A673 (cell line): ENCODE measurements around the gene RTN1.

Experiments used
- EZH2 ChIP-seq: fragments of 200-600 bp; sonication (generic); IDR thresholded peaks from 2 replicates; pipeline ENCODE4 v1.6.1; 2017; ENCODE audit warnings: borderline replicate concordance, low read depth, mild to moderate bottlenecking, mixed read lengths, antibody characterized with exemption, low read length; ENCODE audit not compliant: poor library complexity, severe bottlenecking
- TF ChIP-seq, protein P1 (sequence below): fragments of 300-800, 200-600 bp; sonication (generic); conservative IDR thresholded peaks from 2 replicates; pipeline ENCODE4 v1.5.1; 2017; ENCODE audit warnings: low read depth, mild to moderate bottlenecking, antibody characterized with exemption, low read length, moderate library complexity, mixed read lengths

DNA sequence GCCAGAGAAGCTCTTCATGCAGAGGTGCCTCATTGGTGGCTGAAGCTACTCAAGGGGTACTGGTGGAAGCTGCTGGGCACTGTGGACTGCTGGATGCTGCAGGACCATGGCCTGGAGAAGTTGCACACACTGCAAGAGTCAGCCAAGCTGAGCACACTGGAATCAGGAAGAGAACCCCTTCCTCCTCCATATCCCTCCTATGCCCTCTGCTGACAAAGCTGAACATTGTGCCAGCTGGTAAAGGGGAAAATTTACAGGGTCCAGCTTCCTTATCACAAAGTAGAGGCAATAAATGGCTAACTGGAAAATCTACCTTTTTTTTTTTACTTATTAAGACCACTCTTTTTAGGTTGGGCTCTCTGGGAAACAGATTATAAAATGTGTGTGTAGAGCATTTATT is 300.5 kb downstream of the RTN1 start:
- no peak for TF ChIP-seq EZH2
- TF ChIP-seq, protein P1, sequence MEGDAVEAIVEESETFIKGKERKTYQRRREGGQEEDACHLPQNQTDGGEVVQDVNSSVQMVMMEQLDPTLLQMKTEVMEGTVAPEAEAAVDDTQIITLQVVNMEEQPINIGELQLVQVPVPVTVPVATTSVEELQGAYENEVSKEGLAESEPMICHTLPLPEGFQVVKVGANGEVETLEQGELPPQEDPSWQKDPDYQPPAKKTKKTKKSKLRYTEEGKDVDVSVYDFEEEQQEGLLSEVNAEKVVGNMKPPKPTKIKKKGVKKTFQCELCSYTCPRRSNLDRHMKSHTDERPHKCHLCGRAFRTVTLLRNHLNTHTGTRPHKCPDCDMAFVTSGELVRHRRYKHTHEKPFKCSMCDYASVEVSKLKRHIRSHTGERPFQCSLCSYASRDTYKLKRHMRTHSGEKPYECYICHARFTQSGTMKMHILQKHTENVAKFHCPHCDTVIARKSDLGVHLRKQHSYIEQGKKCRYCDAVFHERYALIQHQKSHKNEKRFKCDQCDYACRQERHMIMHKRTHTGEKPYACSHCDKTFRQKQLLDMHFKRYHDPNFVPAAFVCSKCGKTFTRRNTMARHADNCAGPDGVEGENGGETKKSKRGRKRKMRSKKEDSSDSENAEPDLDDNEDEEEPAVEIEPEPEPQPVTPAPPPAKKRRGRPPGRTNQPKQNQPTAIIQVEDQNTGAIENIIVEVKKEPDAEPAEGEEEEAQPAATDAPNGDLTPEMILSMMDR: peak; percentile 62
